Measurements from ENCODE around the gene PKLR. TPM values are rescaled to one million over a fixed set of nuclear protein-coding genes. Genes with fewer than 3 reads are reported as not detected.

The PKLR gene
- total and polyA plus RNA-seq, 8 donors, result 0.07 to 0.21 (median 0.14) TPM; not detected in 4

DNA sequence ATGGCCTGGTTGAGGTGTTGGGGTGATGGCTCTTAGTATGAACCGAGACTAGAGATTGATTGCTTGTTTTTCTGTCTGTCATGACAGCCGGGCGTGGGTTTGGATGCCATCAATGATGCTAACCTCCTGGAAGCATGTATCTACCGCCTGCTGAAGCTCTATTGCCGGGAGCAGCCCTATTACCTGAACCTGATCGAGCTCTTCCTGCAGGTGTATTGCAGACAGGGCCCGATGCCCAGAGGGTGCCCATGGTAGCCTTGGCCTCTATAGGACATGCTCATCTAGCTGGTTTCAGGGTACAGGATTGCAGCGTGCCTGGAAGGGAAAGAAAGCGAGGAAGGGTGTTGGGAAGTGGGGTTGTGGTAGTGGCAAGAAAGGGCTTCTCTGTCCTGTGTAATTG, 16.8 kb upstream of the PKLR start:
- Histone ChIP-seq H3K36me3 (peaks cover 0 to 64% of the 10 kb centered on the region in 2 donors), H3K27ac (no peak overlapping the region), H3K27me3 (no peaks in the 10 kb centered on the region), H3K4me1 (peaks cover 6 to 44% of the 10 kb centered on the region in 2 donors), H3K4me3 (no peak overlapping the region), H3K9me3 (no peaks in the 10 kb centered on the region)
- DNase-seq (no peak), ATAC-seq (no peak)
- intact Hi-C loops (cut with DNase I), result no loop called here
- TF ChIP-seq, protein P1, sequence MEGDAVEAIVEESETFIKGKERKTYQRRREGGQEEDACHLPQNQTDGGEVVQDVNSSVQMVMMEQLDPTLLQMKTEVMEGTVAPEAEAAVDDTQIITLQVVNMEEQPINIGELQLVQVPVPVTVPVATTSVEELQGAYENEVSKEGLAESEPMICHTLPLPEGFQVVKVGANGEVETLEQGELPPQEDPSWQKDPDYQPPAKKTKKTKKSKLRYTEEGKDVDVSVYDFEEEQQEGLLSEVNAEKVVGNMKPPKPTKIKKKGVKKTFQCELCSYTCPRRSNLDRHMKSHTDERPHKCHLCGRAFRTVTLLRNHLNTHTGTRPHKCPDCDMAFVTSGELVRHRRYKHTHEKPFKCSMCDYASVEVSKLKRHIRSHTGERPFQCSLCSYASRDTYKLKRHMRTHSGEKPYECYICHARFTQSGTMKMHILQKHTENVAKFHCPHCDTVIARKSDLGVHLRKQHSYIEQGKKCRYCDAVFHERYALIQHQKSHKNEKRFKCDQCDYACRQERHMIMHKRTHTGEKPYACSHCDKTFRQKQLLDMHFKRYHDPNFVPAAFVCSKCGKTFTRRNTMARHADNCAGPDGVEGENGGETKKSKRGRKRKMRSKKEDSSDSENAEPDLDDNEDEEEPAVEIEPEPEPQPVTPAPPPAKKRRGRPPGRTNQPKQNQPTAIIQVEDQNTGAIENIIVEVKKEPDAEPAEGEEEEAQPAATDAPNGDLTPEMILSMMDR (IDR thresholded peaks at IDR 0.05), result no peak

- ATAC-seq, result no peak
- H3K9me3 ChIP-seq, result no peaks in the 10 kb centered on the region
- H3K36me3 ChIP-seq, result peaks cover 0 to 76% of the 10 kb centered on the region in 2 donors
- TF ChIP-seq, protein P1 (IDR thresholded peaks at IDR 0.05), result no peak
- intact Hi-C loops (cut with DNase I), result no loop called here
- no peak overlapping the region for H3K27ac ChIP-seq
- DNase-seq, result no peak
- peaks cover 2 to 36% of the 10 kb centered on the region in 2 donors for H3K4me1 ChIP-seq
- no peaks in the 10 kb centered on the region for H3K27me3 ChIP-seq
- H3K4me3 ChIP-seq, result no peak overlapping the region
These were observed 15.7 kb upstream of the PKLR start for GRCh38 chr1:155316922-155317321.

- H3K27ac ChIP-seq, result no peak overlapping the region
These were observed 12.0 kb upstream of the PKLR start for GRCh38 chr1:155313261-155313660.

DNA sequence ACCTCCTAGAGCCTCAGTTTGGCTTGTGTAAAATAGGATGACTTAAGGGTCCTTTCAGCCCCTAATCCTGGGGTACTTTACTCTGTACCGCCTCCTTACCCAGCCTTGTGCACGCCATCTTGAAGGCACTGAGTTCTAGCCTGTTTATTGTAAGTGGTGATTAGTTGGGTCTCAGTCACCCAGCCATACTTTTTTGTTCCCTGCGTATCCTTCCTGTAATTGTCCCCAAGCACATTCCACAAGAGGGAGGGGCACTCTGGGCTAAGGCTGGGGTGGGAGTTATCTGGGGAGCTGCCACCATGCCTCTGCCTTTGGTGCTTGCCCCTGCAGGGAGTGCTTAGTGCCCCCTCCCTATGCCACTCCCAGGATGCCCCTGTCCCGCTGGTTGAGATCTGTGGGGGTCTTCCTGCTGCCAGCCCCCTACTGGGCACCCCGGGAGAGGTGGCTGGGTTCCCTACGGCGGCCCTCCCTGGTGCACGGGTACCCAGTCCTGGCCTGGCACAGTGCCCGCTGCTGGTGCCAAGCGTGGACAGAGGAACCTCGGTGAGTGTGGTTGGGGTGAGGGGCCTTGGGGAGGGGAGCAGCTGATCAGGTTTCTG, 8.3 kb upstream of the PKLR start:
- intact Hi-C loops (cut with DNase I), result no loop called here
- H3K4me1 ChIP-seq, result peaks cover 6 to 40% of the 10 kb centered on the region in 2 donors
- H3K36me3 ChIP-seq, result peaks cover 0 to 42% of the 10 kb centered on the region in 2 donors
- peak overlapping the region; percentile 82 to 85 for H3K4me3 ChIP-seq
- no peaks in the 10 kb centered on the region for H3K9me3 ChIP-seq
- TF ChIP-seq, protein P1 (IDR thresholded peaks at IDR 0.05), result no peak
- ATAC-seq (peak; percentile 50), DNase-seq (peak in 3 of 4 donors; percentile 35 to 88 (median 45))
- peak overlapping the region; percentile 87 to 91 for H3K27ac ChIP-seq
- no peaks in the 10 kb centered on the region for H3K27me3 ChIP-seq

More at GRCh38 chr1:155313261-155313660, 12.0 kb upstream of the PKLR start:
- ATAC-seq (no peak), DNase-seq (no peak)
- no peak overlapping the region for H3K4me3 ChIP-seq
- no peaks in the 10 kb centered on the region for H3K27me3 ChIP-seq
- H3K36me3 ChIP-seq, result peaks cover 0 to 75% of the 10 kb centered on the region in 2 donors
- intact Hi-C loops (cut with DNase I), result no loop called here
- peaks cover 6 to 32% of the 10 kb centered on the region in 2 donors for H3K4me1 ChIP-seq
- TF ChIP-seq, protein P1 (IDR thresholded peaks at IDR 0.05), result no peak
- no peaks in the 10 kb centered on the region for H3K9me3 ChIP-seq

- peak; percentile 98 for ATAC-seq
- intact Hi-C loops (cut with DNase I), result no loop called here
These were observed 7.5 kb upstream of the PKLR start, which contains the start of gene FDPS for GRCh38 chr1:155308493-155309422. Gene FDPS (plus strand): TSS chr1:155308866. CDS start chr1:155309790, 924 bp downstream.

More at GRCh38 chr1:155308493-155309422, 7.5 kb upstream of the PKLR start, which contains the start of gene FDPS:
- Histone ChIP-seq H3K36me3 (peaks cover 0 to 35% of the 10 kb centered on the region in 2 donors), H3K4me1 (peaks cover 6 to 40% of the 10 kb centered on the region in 2 donors), H3K27me3 (no peaks in the 10 kb centered on the region), H3K27ac (peak within 1 kb of the TSS; percentile 87 to 91), H3K9me3 (no peaks in the 10 kb centered on the region), H3K4me3 (peak within 1 kb of the TSS; percentile 82 to 85)
- DNase-seq, result peak; percentile 98 to 100 (median 99)
- TF ChIP-seq, protein P1 (IDR thresholded peaks at IDR 0.05), result peak; percentile 10 to 48
